SK-N-SH (cell line): Measurements from ENCODE around the gene USP10.

Experiments
- CHD2 ChIP-seq: fragments of 150-350 bp; IDR thresholded peaks from 2 replicates; pipeline ENCODE4 v1.6.1; 2018; ENCODE audit warnings: low read length; ENCODE audit not compliant: partially characterized antibody
- FOSL2 ChIP-seq: IDR thresholded peaks from 2 replicates; pipeline ENCODE4 v1.4.0; 2012; ENCODE audit warnings: low read depth, mild to moderate bottlenecking, moderate library complexity, borderline replicate concordance
- POLR2AphosphoS5 ChIP-seq: IDR thresholded peaks from 2 replicates; pipeline ENCODE4 v1.6.1; 2012; ENCODE audit warnings: low read depth, low read length
- RCOR1 ChIP-seq: fragments of 150-350 bp; IDR thresholded peaks from 2 replicates; pipeline ENCODE4 v1.6.1; 2017; ENCODE audit warnings: antibody characterized with exemption, low read length
- RFX5 ChIP-seq: IDR thresholded peaks from 2 replicates; pipeline ENCODE4 v1.6.1; 2012; ENCODE audit warnings: mild to moderate bottlenecking, improper control_type of control experiment, low read length
- SIN3A ChIP-seq: IDR thresholded peaks from 2 replicates; pipeline ENCODE4 v1.6.1; 2012; ENCODE audit warnings: low read depth, mild to moderate bottlenecking, low read length, moderate library complexity, borderline replicate concordance
- TAF1 ChIP-seq: IDR thresholded peaks from 2 replicates; pipeline ENCODE4 v1.6.1; 2012; ENCODE audit warnings: low read depth, mild to moderate bottlenecking, low read length, moderate library complexity, borderline replicate concordance
- TF ChIP-seq, protein P1 (sequence below): fragments of 200-600 bp; sonication (generic); IDR thresholded peaks from 2 replicates; pipeline ENCODE4 v1.6.1; 2017; ENCODE audit warnings: antibody characterized with exemption, mild to moderate bottlenecking, moderate library complexity

DNA sequence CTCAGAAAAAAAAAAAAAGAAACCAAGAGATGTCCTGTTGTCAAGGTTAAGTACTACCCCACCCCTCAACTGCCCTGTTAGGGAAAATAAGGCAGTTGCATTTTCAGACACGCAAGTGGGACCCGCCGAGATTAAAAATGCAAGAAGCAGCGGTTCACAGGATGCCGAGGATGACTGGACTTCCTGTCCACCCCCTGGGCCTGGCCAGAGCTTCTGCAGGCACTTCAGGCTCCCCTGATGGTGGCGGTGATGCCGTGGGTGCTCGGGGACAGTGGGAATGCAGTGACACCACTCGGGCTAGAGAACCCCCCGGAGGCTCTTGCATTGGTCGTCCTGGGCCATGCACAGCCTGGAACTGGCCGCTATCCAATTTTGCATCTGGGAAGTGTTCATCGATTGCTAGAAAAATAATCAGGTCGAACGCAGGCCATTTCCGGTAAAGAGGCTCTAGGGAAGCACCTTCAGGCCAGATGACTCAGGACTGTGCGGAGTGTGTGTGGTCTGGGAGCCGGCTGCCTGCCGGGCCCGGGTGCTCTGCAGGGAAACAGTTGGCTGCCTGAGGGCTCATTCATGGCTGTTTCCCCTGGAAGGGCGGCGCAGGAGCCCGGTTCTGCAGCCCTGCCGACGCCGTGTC is 106.6 kb downstream of the USP10 start:
- TF ChIP-seq RFX5: no peak
- TF ChIP-seq RCOR1: no peak; the same call in 1 of the 2 replicates
- TF ChIP-seq, protein P1, sequence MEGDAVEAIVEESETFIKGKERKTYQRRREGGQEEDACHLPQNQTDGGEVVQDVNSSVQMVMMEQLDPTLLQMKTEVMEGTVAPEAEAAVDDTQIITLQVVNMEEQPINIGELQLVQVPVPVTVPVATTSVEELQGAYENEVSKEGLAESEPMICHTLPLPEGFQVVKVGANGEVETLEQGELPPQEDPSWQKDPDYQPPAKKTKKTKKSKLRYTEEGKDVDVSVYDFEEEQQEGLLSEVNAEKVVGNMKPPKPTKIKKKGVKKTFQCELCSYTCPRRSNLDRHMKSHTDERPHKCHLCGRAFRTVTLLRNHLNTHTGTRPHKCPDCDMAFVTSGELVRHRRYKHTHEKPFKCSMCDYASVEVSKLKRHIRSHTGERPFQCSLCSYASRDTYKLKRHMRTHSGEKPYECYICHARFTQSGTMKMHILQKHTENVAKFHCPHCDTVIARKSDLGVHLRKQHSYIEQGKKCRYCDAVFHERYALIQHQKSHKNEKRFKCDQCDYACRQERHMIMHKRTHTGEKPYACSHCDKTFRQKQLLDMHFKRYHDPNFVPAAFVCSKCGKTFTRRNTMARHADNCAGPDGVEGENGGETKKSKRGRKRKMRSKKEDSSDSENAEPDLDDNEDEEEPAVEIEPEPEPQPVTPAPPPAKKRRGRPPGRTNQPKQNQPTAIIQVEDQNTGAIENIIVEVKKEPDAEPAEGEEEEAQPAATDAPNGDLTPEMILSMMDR: peak; percentile 15; the same call in 1 of the 2 replicates
- no peak; the same call in 1 of the 2 replicates for TF ChIP-seq POLR2AphosphoS5
- peak; percentile 69 for TF ChIP-seq FOSL2
- TF ChIP-seq TAF1: peak; percentile 16; the same call in 1 of the 2 replicates
- peak; percentile 24; the same call in 1 of the 2 replicates for TF ChIP-seq SIN3A
- TF ChIP-seq CHD2: no peak
